Neural cell (in vitro differentiated cells): ENCODE results near the gene KDM4B. TPM values are rescaled to one million over a fixed set of nuclear protein-coding genes. Genes with fewer than 3 reads are reported as not detected.
"Not testable (repeated sequence)": the region's sequence is repeated elsewhere in the genome, so short reads cannot be mapped to it uniquely, and the experiment has no call there.

Source experiments
- H2AFZ ChIP-seq: fragments of 200-600, 300-800 bp; sonication (generic), shearing (Covaris generic); 2 replicates; pipeline ENCODE4 v1.6.0; 2014; ENCODE audit warnings: low read depth, mild to moderate bottlenecking, antibody characterized with exemption, low read length, moderate library complexity
- H3F3A ChIP-seq: fragments of 200-600 bp; shearing (Covaris generic); 2 replicates; pipeline ENCODE4 v1.6.1; 2016; ENCODE audit warnings: mild to moderate bottlenecking, moderate library complexity, mixed read lengths, antibody characterized with exemption, low read length; ENCODE audit not compliant: insufficient read depth, poor library complexity, severe bottlenecking
- H3K27ac ChIP-seq: fragments of 200-600, 300-800 bp; sonication (generic), shearing (Covaris generic); 2 replicates; pipeline ENCODE4 v1.5.1; 2014; ENCODE audit warnings: mild to moderate bottlenecking, low read length, moderate library complexity
- H3K27me3 ChIP-seq: fragments of 300-800, 200-600 bp; sonication (generic), shearing (Covaris generic); 2 replicates; pipeline ENCODE4 v1.6.0; 2014; ENCODE audit warnings: mild to moderate bottlenecking, low read depth, low read length, moderate library complexity; ENCODE audit not compliant: insufficient read depth
- H3K36me3 ChIP-seq: fragments of 300-800, 200-600 bp; sonication (generic), shearing (Covaris generic); 2 replicates; pipeline ENCODE4 v1.5.1; 2014; ENCODE audit warnings: mild to moderate bottlenecking, antibody characterized with exemption, low read length, moderate library complexity; ENCODE audit not compliant: insufficient read depth
- H3K4me2 ChIP-seq: fragments of 300-800, 200-600 bp; sonication (generic), shearing (Covaris generic); 2 replicates; pipeline ENCODE4 v1.6.0; 2014; ENCODE audit warnings: mild to moderate bottlenecking, low read length
- H3K4me3 ChIP-seq: fragments of 300-800, 200-600 bp; sonication (generic), shearing (Covaris generic); 2 replicates; pipeline ENCODE4 v1.5.1; 2014; ENCODE audit warnings: mild to moderate bottlenecking, low read length, moderate library complexity
- H3K79me2 ChIP-seq: fragments of 200-600 bp; shearing (Covaris generic); replicated peaks from 2 replicates; pipeline ENCODE4 v1.6.0; 2014; ENCODE audit warnings: mild to moderate bottlenecking, low read length, moderate library complexity; ENCODE audit not compliant: insufficient read depth
- H3K9ac ChIP-seq: fragments of 300-800, 200-600 bp; sonication (generic), shearing (Covaris generic); 2 replicates; pipeline ENCODE4 v1.6.1; 2016; ENCODE audit warnings: mild to moderate bottlenecking, low read length, mixed read lengths
- H3K9me2 ChIP-seq: fragments of 200-600 bp; shearing (Covaris generic); 2 replicates; pipeline ENCODE4 v1.6.1; 2016; ENCODE audit warnings: mild to moderate bottlenecking, low read length, mixed read lengths; ENCODE audit not compliant: insufficient read depth
- H3K9me3 ChIP-seq: fragments of 200-600, 300-800 bp; sonication (generic), shearing (Covaris generic); 2 replicates; pipeline ENCODE4 v1.6.1; 2016; ENCODE audit warnings: mild to moderate bottlenecking, mixed run types, low read length, moderate library complexity, mixed read lengths
- H4K20me1 ChIP-seq: fragments of 200-600 bp; shearing (Covaris generic); 2 replicates; pipeline ENCODE4 v1.6.1; 2016; ENCODE audit warnings: mild to moderate bottlenecking, mixed run types; ENCODE audit not compliant: insufficient read depth
- CTCF ChIP-seq: fragments of 450-650 bp; IDR thresholded peaks from 2 replicates; pipeline ENCODE4 v1.5.1; 2014; ENCODE audit warnings: antibody characterized with exemption, mild to moderate bottlenecking, moderate library complexity; ENCODE audit not compliant: poor library complexity, severe bottlenecking
- EP300 ChIP-seq: fragments of 450-650 bp; conservative IDR thresholded peaks from 2 replicates; pipeline ENCODE4 v1.6.1; 2014; ENCODE audit warnings: antibody characterized with exemption, mild to moderate bottlenecking, moderate library complexity; ENCODE audit not compliant: poor library complexity, severe bottlenecking
- EZH2 ChIP-seq: fragments of 200-600, 300-800 bp; shearing (Covaris generic), sonication (generic); IDR thresholded peaks from 2 replicates; pipeline ENCODE4 v1.6.1; 2014; ENCODE audit warnings: antibody characterized with exemption, low read length, borderline replicate concordance, mild to moderate bottlenecking; ENCODE audit not compliant: insufficient read depth, poor library complexity, severe bottlenecking
- MXI1 ChIP-seq: fragments of 450-650 bp; conservative IDR thresholded peaks from 2 replicates; pipeline ENCODE4 v1.6.1; 2014; ENCODE audit warnings: antibody characterized with exemption, mild to moderate bottlenecking; ENCODE audit not compliant: poor library complexity, severe bottlenecking
- POLR2AphosphoS5 ChIP-seq: IDR thresholded peaks from 2 replicates; pipeline ENCODE4 v1.6.1; 2012
- RAD21 ChIP-seq: fragments of 450-650 bp; conservative IDR thresholded peaks from 2 replicates; pipeline ENCODE4 v1.6.1; 2014; ENCODE audit warnings: antibody characterized with exemption, mild to moderate bottlenecking, moderate library complexity
- REST ChIP-seq: IDR thresholded peaks from 2 replicates; pipeline ENCODE4 v1.6.1; 2012; ENCODE audit warnings: borderline replicate concordance
- SMC3 ChIP-seq: fragments of 450-650 bp; conservative IDR thresholded peaks from 2 replicates; pipeline ENCODE4 v1.6.1; 2014; ENCODE audit warnings: antibody characterized with exemption, mild to moderate bottlenecking, moderate library complexity; ENCODE audit not compliant: poor library complexity
- TAF1 ChIP-seq: IDR thresholded peaks from 2 replicates; pipeline ENCODE4 v1.6.1; 2012; ENCODE audit warnings: low read depth
- polyA plus RNA-seq: library from polyadenylated mRNA; depleted of rRNA; stranded (reverse); fragments of >200 nt; gene quantifications from 2 replicates; pipeline ENCODE4 v1.2.3, GENCODE V29; 2014

The KDM4B gene
- polyA plus RNA-seq, 1 donor from 2014 or later, result 19.1 TPM

GRCh38 chr19:4937060-4937459, 31.9 kb upstream of the KDM4B start:
- H3K4me2 ChIP-seq, result no peak overlapping the region
- H3K36me3 ChIP-seq, result no peaks in the 10 kb centered on the region
- H2AFZ ChIP-seq, result no peak overlapping the region
- H3K9me3 ChIP-seq, result no peaks in the 10 kb centered on the region
- H3K27me3 ChIP-seq, result no peaks in the 10 kb centered on the region
- H3K4me3 ChIP-seq, result no peak overlapping the region
- no peaks in the 10 kb centered on the region for H3K79me2 ChIP-seq
- no peak overlapping the region for H3K27ac ChIP-seq
- TF ChIP-seq POLR2AphosphoS5, result no peak
- TF ChIP-seq TAF1, result no peak
- TF ChIP-seq SMC3, result no peak
- no peak for TF ChIP-seq CTCF
- TF ChIP-seq EP300, result no peak
- no peak for TF ChIP-seq REST
- TF ChIP-seq EZH2, result no peak
- TF ChIP-seq RAD21, result no peak
- TF ChIP-seq MXI1, result no peak
- no peaks in the 10 kb centered on the region for H3F3A ChIP-seq
- H3K9me2 ChIP-seq, result no peaks in the 10 kb centered on the region
- H4K20me1 ChIP-seq, result no peaks in the 10 kb centered on the region
- H3K9ac ChIP-seq, result no peak overlapping the region

GRCh38 chr19:4938461-4938860, 30.5 kb upstream of the KDM4B start:
- H3K9me3 ChIP-seq, H3K27ac ChIP-seq, H3F3A ChIP-seq, H3K27me3 ChIP-seq, H3K79me2 ChIP-seq, H3K4me2 ChIP-seq, H3K4me3 ChIP-seq, H3K9ac ChIP-seq, H3K36me3 ChIP-seq, H2AFZ ChIP-seq, H3K9me2 ChIP-seq, H4K20me1 ChIP-seq: not testable (repeated sequence)

GRCh38 chr19:4939466-4939865, 29.4 kb upstream of the KDM4B start:
- Histone ChIP-seq H3K9me2 (no peaks in the 10 kb centered on the region), H3K9me3 (no peaks in the 10 kb centered on the region), H3K9ac (no peak overlapping the region), H3K27ac (no peak overlapping the region), H4K20me1 (no peaks in the 10 kb centered on the region), H2AFZ (no peak overlapping the region), H3K27me3 (no peaks in the 10 kb centered on the region), H3K4me3 (no peak overlapping the region), H3K4me2 (no peak overlapping the region), H3F3A (no peaks in the 10 kb centered on the region), H3K36me3 (no peaks in the 10 kb centered on the region), H3K79me2 (no peaks in the 10 kb centered on the region)
- TF ChIP-seq SMC3, result no peak
- TF ChIP-seq EP300, result no peak
- no peak for TF ChIP-seq CTCF
- no peak for TF ChIP-seq RAD21
- TF ChIP-seq TAF1, result no peak
- TF ChIP-seq REST, result no peak
- TF ChIP-seq POLR2AphosphoS5, result no peak
- TF ChIP-seq MXI1, result no peak
- no peak for TF ChIP-seq EZH2
